HG02798 (cell line): ENCODE results near the gene CD9.

Experiments used
- ATAC-seq: cut with Tn5 transposase; IDR thresholded peaks from one replicate; pipeline ENCODE4 v1.9.1; 2021; ENCODE audit warnings: mild to moderate bottlenecking; ENCODE audit not compliant: unreplicated experiment, poor library complexity

The CD9 gene

GRCh38 chr12:6234906-6235305 is 34.7 kb downstream of the CD9 start:
- ATAC-seq = no peak

DNA sequence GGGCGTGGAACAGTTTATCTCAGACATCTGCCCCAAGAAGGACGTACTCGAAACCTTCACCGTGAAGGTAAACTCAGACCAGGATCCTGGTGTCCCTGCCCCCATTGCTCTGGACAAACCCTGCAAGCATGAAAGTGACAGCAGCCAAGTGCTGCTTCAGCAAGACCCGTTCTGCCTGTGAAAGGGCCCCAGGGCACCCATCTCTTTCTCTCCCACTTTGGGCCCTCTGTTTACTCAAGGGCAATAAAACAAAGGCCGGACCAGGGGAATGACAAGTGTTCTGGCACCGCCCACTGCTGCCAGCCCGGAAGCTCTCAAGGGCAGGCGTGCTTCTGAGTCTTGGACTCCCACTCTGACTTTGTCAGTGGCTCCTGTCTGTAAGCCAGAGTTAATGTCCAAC is 35.3 kb downstream of the CD9 start:
- no peak for ATAC-seq

- no peak for ATAC-seq
Observed at GRCh38 chr12:6235906-6236640, 35.9 kb downstream of the CD9 start.

DNA sequence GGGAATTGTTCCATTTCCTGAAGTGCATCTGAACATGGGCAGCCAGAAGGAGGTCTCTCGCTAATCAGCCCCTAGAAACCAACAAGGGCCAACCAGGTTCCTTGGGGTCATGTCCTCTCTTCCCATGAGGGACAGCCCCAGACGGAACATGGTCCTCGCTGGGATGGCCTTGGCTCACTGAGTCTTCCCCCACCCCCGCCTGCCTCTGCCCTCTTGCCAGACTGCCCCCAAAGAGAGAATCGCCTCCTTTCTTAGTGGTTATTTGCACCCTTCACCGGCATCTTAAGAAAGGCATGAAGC is 36.4 kb downstream of the CD9 start:
- no peak for ATAC-seq

DNA sequence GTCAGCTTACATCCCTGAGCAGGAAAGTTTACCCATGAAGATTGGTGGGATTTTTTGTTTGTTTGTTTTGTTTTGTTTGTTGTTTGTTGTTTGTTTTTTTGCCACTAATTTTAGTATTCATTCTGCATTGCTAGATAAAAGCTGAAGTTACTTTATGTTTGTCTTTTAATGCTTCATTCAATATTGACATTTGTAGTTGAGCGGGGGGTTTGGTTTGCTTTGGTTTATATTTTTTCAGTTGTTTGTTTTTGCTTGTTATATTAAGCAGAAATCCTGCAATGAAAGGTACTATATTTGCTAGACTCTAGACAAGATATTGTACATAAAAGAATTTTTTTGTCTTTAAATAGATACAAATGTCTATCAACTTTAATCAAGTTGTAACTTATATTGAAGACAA is 37.6 kb downstream of the CD9 start:
- ATAC-seq = no peak

- no peak for ATAC-seq
Observed at GRCh38 chr12:6238875-6239274, 38.7 kb downstream of the CD9 start.

DNA sequence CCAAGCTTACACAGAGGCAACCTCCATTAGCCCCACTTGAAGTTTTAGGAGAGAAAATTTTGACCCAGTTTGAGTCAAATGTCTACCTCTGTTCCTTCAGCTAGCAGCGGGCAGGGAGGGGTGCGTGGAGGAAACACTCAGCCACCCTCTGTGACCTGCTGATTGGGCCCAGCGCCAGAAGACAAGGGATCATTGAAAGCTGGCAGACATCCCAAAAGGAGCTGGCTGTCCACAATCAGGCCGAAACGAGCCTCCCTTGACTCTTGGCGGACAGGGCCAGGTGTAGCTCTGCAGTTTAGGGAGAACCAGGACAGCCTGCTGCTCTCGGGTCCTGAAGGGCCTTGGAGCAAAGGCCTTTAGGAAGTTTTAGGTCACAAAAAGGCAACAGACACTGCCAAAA is 41.3 kb downstream of the CD9 start:
- ATAC-seq = no peak

GRCh38 chr12:6249580-6249979 is 49.4 kb downstream of the CD9 start:
- ATAC-seq = no peak

- ATAC-seq = no peak
Observed at GRCh38 chr12:6250343-6250742, 50.1 kb downstream of the CD9 start.

GRCh38 chr12:6253278-6253677 is 53.1 kb downstream of the CD9 start:
- no peak for ATAC-seq

DNA sequence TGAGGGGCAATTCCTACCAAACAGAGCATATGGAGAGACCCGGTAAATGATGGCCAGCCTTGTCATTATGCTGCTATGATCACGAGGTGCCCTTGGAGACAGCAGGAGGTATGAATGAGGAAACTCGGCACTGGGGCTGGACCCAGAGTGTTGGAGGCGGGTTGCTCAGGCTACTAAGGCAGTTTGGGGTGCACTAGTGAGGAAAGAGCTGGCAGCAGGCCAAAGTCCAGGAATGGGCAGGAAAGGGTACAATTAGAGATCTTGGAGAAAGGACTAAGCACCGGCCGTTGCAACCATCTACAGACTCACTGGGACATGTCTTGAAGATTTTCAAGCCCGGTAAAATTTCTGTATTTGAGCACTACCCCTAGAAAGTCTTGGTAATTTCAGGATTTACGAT is 54.3 kb downstream of the CD9 start:
- ATAC-seq = no peak

- ATAC-seq = no peak
Observed at GRCh38 chr12:6257007-6257406, 56.8 kb downstream of the CD9 start.

DNA sequence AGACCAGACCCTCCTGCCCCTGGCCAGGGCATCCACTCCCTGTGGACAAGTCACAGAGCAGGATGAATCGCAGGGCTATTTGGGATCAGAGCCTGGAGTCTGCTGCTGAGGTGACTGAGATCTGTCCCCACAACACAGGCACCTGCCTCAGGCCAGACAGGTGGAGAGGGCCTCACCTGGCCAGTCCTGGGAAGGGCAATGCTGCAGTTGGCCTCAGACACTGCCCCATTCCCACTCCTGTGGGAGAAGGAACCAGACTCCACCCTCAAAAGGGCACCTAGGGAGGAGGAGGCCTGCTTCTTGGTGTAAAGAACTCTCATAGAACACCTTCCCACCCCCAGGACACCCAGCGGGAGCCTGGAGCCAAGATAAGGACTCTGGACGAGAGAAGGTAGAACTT is 62.0 kb downstream of the CD9 start:
- no peak for ATAC-seq

DNA sequence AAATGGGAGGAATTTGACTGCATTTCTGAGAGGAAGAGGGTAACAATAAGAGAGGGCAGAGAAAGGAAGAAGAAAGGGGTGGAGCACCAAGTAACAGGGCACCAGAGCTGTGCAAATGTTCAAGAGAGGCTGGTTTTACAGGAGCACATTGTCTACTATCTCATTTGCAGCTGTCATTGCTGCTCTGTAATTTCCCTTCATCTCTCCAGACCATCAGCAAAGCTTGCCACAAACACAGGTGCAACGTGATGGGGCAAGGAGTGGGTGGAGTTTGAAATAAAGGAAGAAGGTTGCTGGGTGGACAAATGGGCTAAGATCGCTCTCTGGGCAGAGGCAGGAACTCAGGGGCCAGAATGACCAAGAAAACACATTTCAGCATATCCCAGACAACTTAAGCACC is 62.4 kb downstream of the CD9 start:
- ATAC-seq = no peak

DNA sequence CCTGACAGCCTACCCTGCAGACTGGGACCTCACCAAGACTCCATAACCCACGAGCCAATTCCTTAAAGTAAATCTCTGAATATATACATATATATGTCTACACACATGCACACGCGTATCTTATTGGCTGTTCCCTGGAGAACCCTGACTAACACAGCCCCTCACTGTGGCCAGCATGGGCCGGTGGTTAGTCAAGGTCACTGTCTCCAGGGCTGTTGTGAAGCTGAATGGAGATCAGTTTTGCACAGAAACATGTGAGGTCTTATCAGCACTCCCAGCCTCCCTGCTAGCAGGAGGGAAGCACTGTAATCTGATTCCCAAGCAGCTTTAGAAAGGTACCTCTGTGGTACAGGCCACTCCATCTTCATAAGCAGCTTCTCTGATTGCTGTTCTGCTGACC is 63.7 kb downstream of the CD9 start:
- no peak for ATAC-seq

DNA sequence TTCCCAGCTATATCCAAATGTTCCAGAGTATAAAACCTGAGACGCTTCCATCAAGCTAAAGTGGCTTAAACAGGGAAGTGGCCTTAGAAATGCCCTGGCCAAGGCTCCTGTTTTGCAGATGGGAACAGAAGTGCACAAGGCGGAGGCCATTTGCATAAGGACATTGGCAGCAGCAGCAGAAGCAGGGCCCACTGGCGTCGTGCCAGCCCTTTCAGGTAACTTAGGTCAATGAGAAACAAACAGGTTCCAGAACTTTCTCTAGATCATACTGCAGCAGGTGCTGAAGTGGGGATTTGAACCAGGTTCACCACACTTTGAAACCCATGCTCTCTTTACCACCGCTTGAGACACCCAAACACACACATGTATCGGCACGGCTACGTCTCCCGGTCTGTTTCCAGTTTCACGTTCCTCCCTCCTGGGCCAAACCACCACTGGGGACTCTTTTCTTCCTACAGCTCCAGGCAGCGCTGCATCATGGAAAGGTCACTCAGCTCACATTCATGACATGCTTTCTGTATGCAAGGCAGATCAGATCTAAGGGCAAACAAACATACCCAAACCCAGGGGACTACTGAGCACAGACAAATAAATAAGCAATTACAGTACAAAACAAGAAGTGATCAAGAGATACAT is 64.3 kb downstream of the CD9 start:
- no peak for ATAC-seq

DNA sequence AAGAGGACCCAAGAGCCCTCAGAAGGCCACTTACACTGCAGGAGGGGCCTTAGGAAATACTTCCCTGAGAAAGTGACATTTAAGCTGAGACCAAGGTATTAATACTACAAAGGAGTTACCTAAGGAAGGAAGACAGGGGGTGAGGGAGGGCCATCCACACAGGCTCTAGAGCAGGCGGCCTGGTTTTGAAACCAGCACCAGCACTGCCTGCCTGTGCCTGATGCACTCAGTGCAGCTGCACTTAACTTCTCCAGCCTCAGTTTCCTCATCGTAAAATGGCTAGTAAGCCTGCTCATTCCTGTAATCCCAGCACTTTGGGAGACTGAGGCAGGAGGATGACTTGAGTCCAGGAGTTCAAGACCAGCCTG is 64.8 kb downstream of the CD9 start:
- ATAC-seq = no peak

GRCh38 chr12:6266541-6266966 is 66.4 kb downstream of the CD9 start:
- ATAC-seq = no peak

GRCh38 chr12:6266971-6267721 is 66.9 kb downstream of the CD9 start:
- ATAC-seq = peak; percentile 50

DNA sequence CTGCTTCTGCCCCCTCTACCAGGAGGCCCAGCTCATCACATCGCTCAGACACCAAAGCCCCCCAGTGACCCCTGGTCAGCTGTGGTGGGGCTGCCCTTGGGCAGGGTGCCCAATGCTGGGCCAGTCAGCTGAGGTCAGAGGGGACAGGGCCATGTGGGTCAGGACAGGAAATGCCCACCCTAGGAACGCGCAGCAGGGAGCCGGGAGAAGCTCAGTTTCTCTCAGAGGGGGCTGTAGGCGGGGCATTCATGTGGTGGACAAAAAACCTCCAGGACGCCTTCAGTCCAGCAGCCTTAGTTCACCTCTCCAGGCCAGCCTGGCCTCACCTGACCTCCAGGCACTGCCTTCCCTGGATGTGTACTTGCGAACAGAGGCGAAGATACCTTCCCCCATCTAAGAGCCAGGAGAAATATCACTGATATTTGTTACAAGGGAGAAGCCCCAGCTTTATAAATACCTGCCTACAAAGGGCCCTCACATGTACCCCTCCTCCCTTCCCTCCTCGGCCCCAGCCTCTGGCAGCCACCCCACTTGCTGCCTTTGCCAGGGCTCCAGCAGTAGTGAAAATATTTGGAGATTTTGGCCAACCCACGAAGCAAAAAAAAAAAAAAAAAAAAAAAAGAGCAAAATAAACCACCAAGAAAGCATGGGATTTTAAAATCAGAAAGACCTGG is 68.4 kb downstream of the CD9 start:
- ATAC-seq = no peak

DNA sequence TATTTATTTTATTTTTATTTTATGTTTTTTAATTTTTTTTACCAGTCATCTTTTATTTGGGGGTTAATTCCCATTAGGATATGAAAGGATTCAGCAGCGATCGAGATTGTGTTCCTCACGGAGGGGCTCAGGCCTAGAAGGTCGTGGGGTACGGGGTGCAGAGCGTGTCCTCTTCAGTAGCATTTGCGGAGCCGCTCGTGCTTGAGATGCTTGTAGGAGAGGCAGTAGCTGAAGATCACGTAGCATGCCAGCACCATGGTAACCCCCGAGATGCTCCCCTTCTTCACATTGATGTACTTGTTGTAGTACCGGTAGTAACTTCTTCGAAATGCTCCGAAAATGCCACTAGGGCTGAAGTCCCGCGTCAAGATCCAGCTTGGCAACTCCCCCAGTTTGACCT is 69.8 kb downstream of the CD9 start:
- ATAC-seq = no peak
